ENCODE data around the gene SFXN3. TPM values are rescaled to one million over a fixed set of nuclear protein-coding genes. Genes with fewer than 3 reads are reported as not detected.

Gene SFXN3
- total and polyA plus RNA-seq, 10 of the 15 experiments (the other 5 are each of a cell fraction or from before 2014, with no cell fraction given): 0.05 to 11.3 (median 1.2) TPM

DNA sequence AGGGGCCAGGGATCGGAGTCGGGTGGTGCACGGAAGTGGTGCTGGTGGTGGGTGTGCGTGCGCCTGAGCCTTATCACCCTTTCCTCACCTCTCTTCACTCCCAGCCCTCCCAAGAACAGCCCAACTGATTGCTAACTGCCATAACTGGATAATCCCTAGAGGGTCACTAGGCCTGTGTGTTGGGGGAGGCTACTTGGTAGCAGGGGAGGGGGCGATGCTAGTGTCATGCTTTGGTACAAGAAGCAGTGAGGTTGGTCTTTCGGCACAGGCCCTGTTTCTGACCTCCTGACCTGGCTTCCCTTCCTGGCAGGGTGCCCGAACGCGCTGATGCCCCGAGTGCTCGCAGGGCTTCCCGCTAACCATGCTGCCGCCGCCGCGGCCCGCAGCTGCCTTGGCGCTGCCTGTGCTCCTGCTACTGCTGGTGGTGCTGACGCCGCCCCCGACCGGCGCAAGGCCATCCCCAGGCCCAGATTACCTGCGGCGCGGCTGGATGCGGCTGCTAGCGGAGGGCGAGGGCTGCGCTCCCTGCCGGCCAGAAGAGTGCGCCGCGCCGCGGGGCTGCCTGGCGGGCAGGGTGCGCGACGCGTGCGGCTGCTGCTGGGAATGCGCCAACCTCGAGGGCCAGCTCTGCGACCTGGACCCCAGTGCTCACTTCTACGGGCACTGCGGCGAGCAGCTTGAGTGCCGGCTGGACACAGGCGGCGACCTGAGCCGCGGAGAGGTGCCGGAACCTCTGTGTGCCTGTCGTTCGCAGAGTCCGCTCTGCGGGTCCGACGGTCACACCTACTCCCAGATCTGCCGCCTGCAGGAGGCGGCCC, 31.4 kb downstream of the SFXN3 start (continued):
- no peak for TF ChIP-seq ESRRA (IDR thresholded peaks at IDR 0.05; ENCODE audit: low read length)
- TF ChIP-seq, protein P1, sequence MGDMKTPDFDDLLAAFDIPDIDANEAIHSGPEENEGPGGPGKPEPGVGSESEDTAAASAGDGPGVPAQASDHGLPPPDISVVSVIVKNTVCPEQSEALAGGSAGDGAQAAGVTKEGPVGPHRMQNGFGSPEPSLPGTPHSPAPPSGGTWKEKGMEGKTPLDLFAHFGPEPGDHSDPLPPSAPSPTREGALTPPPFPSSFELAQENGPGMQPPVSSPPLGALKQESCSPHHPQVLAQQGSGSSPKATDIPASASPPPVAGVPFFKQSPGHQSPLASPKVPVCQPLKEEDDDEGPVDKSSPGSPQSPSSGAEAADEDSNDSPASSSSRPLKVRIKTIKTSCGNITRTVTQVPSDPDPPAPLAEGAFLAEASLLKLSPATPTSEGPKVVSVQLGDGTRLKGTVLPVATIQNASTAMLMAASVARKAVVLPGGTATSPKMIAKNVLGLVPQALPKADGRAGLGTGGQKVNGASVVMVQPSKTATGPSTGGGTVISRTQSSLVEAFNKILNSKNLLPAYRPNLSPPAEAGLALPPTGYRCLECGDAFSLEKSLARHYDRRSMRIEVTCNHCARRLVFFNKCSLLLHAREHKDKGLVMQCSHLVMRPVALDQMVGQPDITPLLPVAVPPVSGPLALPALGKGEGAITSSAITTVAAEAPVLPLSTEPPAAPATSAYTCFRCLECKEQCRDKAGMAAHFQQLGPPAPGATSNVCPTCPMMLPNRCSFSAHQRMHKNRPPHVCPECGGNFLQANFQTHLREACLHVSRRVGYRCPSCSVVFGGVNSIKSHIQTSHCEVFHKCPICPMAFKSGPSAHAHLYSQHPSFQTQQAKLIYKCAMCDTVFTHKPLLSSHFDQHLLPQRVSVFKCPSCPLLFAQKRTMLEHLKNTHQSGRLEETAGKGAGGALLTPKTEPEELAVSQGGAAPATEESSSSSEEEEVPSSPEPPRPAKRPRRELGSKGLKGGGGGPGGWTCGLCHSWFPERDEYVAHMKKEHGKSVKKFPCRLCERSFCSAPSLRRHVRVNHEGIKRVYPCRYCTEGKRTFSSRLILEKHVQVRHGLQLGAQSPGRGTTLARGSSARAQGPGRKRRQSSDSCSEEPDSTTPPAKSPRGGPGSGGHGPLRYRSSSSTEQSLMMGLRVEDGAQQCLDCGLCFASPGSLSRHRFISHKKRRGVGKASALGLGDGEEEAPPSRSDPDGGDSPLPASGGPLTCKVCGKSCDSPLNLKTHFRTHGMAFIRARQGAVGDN (IDR thresholded peaks at IDR 0.05): peak; percentile 54
- TF ChIP-seq, protein P2, sequence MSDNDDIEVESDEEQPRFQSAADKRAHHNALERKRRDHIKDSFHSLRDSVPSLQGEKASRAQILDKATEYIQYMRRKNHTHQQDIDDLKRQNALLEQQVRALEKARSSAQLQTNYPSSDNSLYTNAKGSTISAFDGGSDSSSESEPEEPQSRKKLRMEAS (IDR thresholded peaks at IDR 0.05; ENCODE audit: low read depth, low read length): peak; percentile 55; the same call in 1 of the 2 replicates
- TF ChIP-seq IKZF1 (conservative IDR thresholded peaks at IDR 0.05): peak; percentile 79
- TF ChIP-seq, protein P3, sequence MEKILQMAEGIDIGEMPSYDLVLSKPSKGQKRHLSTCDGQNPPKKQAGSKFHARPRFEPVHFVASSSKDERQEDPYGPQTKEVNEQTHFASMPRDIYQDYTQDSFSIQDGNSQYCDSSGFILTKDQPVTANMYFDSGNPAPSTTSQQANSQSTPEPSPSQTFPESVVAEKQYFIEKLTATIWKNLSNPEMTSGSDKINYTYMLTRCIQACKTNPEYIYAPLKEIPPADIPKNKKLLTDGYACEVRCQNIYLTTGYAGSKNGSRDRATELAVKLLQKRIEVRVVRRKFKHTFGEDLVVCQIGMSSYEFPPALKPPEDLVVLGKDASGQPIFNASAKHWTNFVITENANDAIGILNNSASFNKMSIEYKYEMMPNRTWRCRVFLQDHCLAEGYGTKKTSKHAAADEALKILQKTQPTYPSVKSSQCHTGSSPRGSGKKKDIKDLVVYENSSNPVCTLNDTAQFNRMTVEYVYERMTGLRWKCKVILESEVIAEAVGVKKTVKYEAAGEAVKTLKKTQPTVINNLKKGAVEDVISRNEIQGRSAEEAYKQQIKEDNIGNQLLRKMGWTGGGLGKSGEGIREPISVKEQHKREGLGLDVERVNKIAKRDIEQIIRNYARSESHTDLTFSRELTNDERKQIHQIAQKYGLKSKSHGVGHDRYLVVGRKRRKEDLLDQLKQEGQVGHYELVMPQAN (conservative IDR thresholded peaks at IDR 0.05): 0 out of 2 replicates have a peak, but pooled peaks have one; percentile 41
- TF ChIP-seq SUPT20H (IDR thresholded peaks at IDR 0.05; ENCODE audit: borderline replicate concordance, control insufficient read depth, low read depth, low read length): no peak
- no peak for TF ChIP-seq ZSCAN29 (IDR thresholded peaks at IDR 0.05)
- no peak for TF ChIP-seq ZBED1 (IDR thresholded peaks at IDR 0.05; ENCODE audit: borderline replicate concordance)
- no peak for TF ChIP-seq MTA3 (IDR thresholded peaks at IDR 0.05; ENCODE audit: borderline replicate concordance, low read length)
- no peak for TF ChIP-seq NBN (IDR thresholded peaks at IDR 0.05)
- no peak for TF ChIP-seq SIX5 (IDR thresholded peaks at IDR 0.05; ENCODE audit: low read depth, low read length, severe bottlenecking)
- TF ChIP-seq KLF5 (IDR thresholded peaks at IDR 0.05; ENCODE audit: partially characterized antibody): peak; percentile 20
- TF ChIP-seq, protein P4, sequence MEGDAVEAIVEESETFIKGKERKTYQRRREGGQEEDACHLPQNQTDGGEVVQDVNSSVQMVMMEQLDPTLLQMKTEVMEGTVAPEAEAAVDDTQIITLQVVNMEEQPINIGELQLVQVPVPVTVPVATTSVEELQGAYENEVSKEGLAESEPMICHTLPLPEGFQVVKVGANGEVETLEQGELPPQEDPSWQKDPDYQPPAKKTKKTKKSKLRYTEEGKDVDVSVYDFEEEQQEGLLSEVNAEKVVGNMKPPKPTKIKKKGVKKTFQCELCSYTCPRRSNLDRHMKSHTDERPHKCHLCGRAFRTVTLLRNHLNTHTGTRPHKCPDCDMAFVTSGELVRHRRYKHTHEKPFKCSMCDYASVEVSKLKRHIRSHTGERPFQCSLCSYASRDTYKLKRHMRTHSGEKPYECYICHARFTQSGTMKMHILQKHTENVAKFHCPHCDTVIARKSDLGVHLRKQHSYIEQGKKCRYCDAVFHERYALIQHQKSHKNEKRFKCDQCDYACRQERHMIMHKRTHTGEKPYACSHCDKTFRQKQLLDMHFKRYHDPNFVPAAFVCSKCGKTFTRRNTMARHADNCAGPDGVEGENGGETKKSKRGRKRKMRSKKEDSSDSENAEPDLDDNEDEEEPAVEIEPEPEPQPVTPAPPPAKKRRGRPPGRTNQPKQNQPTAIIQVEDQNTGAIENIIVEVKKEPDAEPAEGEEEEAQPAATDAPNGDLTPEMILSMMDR (IDR thresholded peaks at IDR 0.05 in 2 of 3, conservative IDR thresholded peaks at IDR 0.05 in 1 of 3; ENCODE audit: control insufficient read depth in 2 of 3, extremely low read depth in 1 of 3, insufficient read depth in 1 of 3, low read depth in 3 of 3, low read length in 3 of 3): peak; percentile 57 to 73 (median 61); a peak in 5 of 6 replicates
- TF ChIP-seq NFXL1 (IDR thresholded peaks at IDR 0.05; ENCODE audit: borderline replicate concordance): no peak
